ENCODE data around the gene VDAC2.

GRCh38 chr10:75266945-75267344 is 56.3 kb downstream of the VDAC2 start:
- no peak for TF ChIP-seq CTCF (IDR thresholded peaks at IDR 0.05)
- TF ChIP-seq POLR2A (IDR thresholded peaks at IDR 0.05): no peak
